Esophagus squamous epithelium (tissue), 5 donors: Measurements from ENCODE around the gene FFAR3. TPM values are rescaled to one million over a fixed set of nuclear protein-coding genes. Genes with fewer than 3 reads are reported as not detected.

ENCODE experiments used
- DNase-seq: peaks from one replicate; lab custom pipeline; 2025; lab: John Stamatoyannopoulos, UW
- H3K27ac ChIP-seq, 4 donors: fragments of 200-600 bp; sonication (generic); one replicate each; pipeline ENCODE4 v1.5.1; 2016 to 2019; ENCODE audit warnings: mild to moderate bottlenecking in 1 of 4
- H3K27me3 ChIP-seq, 4 donors: fragments of 200-600 bp; sonication (generic); 1 replicate in 3 of 4; 2 replicates in 1 of 4; pipeline versions ENCODE4 v1.5.1 to v1.6.0; 2017 to 2021; ENCODE audit warnings: antibody characterized with exemption in 1 of 4
- H3K36me3 ChIP-seq, 3 donors: fragments of 200-600 bp; sonication (generic); one replicate each; pipeline ENCODE4 v1.5.1; 2016 to 2019
- H3K4me1 ChIP-seq, 3 donors: fragments of 200-600 bp; sonication (generic); one replicate each; pipeline ENCODE4 v1.5.1; 2017 to 2019
- H3K4me3 ChIP-seq, 4 donors: fragments of 200-600 bp; sonication (generic); 1 replicate in 3 of 4; 2 replicates in 1 of 4; pipeline ENCODE4 v1.5.1; 2016 to 2019; ENCODE audit warnings: mild to moderate bottlenecking in 2 of 4, moderate library complexity in 1 of 4
- H3K9me3 ChIP-seq, 3 donors: fragments of 200-600 bp; sonication (generic); one replicate each; pipeline ENCODE4 v1.5.1; 2016 to 2019
- CTCF ChIP-seq, 6 experiments: fragments of 450-650 bp in 4 of 6; fragments of 200-600 bp in 2 of 6; sonication (generic) in 2 of 6; IDR thresholded peaks; one replicate each; pipeline ENCODE4 v1.5.1; 2016 to 2019; ENCODE audit warnings: antibody characterized with exemption in 6 of 6, mild to moderate bottlenecking in 4 of 6, moderate library complexity in 4 of 6
- POLR2A ChIP-seq, 4 donors: fragments of 450-650 bp; IDR thresholded peaks; one replicate each; pipeline ENCODE4 v1.6.1; 2017; ENCODE audit warnings: antibody characterized with exemption in 4 of 4, mild to moderate bottlenecking in 4 of 4, moderate library complexity in 3 of 4
- WGBS, 2 donors: methylation state at CpG; one replicate each; pipeline ENCODE4 v1.1.5; 2018; 5-methylcytosine and 5-hydroxymethylcytosine counted together
- intact Hi-C: fragments of 100-400 bp; cut with DNase I; formaldehyde crosslinking; loops from one replicate; pipeline ENCODE4 v1.15.0; 2022
- total RNA-seq, 4 donors: library from RNA; depleted of rRNA; stranded (reverse); fragments of >200 nt; gene quantifications; one replicate each; pipeline ENCODE4 v1.1.0, GENCODE V29; 2016
- donor health status: DM: yes; HTN: yes; CAD: no.

The FFAR3 gene
- total RNA-seq, 4 donors from 2014 or later = not detected

GRCh38 chr19:35403116-35403760 is 45.0 kb downstream of the FFAR3 start:
- 89% methylated on average over 7 to 8 of the region's 8 CpGs for WGBS, 2 donors
- no peak for DNase-seq

GRCh38 chr19:35404879-35405622 is 46.8 kb downstream of the FFAR3 start:
- Histone ChIP-seq H3K27ac (no peak overlapping the region), H3K9me3 (no peaks in the 10 kb centered on the region), H3K4me1 (no peaks in the 10 kb centered on the region), H3K36me3 (no peaks in the 10 kb centered on the region), H3K4me3 (no peak overlapping the region), H3K27me3 (peaks cover 0 to 11% (median 0%) of the 10 kb centered on the region in 4 donors)
- no peak for TF ChIP-seq CTCF (IDR thresholded peaks at IDR 0.05)
- TF ChIP-seq POLR2A (IDR thresholded peaks at IDR 0.05) = no peak
- no peak for DNase-seq
- WGBS, 2 donors = 22 to 55% methylated on average over 9 of the region's 11 CpGs
- intact Hi-C loops = no loop called here

More at GRCh38 chr19:35403116-35403760, 45.0 kb downstream of the FFAR3 start:
- Histone ChIP-seq H3K4me1 (no peaks in the 10 kb centered on the region), H3K4me3 (no peak overlapping the region), H3K27me3 (peaks cover 0 to 24% (median 0%) of the 10 kb centered on the region in 4 donors), H3K36me3 (no peaks in the 10 kb centered on the region), H3K9me3 (no peaks in the 10 kb centered on the region), H3K27ac (no peak overlapping the region)
- TF ChIP-seq CTCF (IDR thresholded peaks at IDR 0.05) = no peak
- intact Hi-C loops = no loop called here

GRCh38 chr19:35407619-35408018 is 49.4 kb downstream of the FFAR3 start:
- Histone ChIP-seq H3K36me3 (no peaks in the 10 kb centered on the region), H3K4me3 (no peak overlapping the region), H3K27me3 (peaks cover 0 to 16% (median 0%) of the 10 kb centered on the region in 4 donors), H3K9me3 (no peaks in the 10 kb centered on the region), H3K4me1 (no peaks in the 10 kb centered on the region), H3K27ac (no peak overlapping the region)
- TF ChIP-seq POLR2A (IDR thresholded peaks at IDR 0.05) (no peak), CTCF (IDR thresholded peaks at IDR 0.05) (no peak)
- 77 to 81% methylated on average over 2 to 4 of the region's 6 CpGs for WGBS, 2 donors
- intact Hi-C loops = no loop called here
- no peak for DNase-seq

GRCh38 chr19:35408284-35409171 is 50.3 kb downstream of the FFAR3 start:
- peaks cover 0 to 16% (median 0%) of the 10 kb centered on the region in 4 donors for H3K27me3 ChIP-seq
- WGBS, 2 donors = 67 to 86% methylated on average over 7 to 13 of the region's 13 CpGs
- no peak overlapping the region for H3K4me3 ChIP-seq
- no peak overlapping the region for H3K27ac ChIP-seq
- H3K4me1 ChIP-seq = no peaks in the 10 kb centered on the region
- DNase-seq = no peak
- intact Hi-C loops = no loop called here
- TF ChIP-seq CTCF (IDR thresholded peaks at IDR 0.05) (no peak), POLR2A (IDR thresholded peaks at IDR 0.05) (no peak)
- H3K36me3 ChIP-seq = no peaks in the 10 kb centered on the region
- no peaks in the 10 kb centered on the region for H3K9me3 ChIP-seq
